ENCODE results near the gene PLOD2. TPM values are rescaled to one million over a fixed set of nuclear protein-coding genes. Genes with fewer than 3 reads are reported as not detected.
A peak's percentile ranks its signal among the peaks of the same experiment; 100 is the strongest.

Gene PLOD2
- polyA plus RNA-seq, 1 donor from 2014 or later: not detected

DNA sequence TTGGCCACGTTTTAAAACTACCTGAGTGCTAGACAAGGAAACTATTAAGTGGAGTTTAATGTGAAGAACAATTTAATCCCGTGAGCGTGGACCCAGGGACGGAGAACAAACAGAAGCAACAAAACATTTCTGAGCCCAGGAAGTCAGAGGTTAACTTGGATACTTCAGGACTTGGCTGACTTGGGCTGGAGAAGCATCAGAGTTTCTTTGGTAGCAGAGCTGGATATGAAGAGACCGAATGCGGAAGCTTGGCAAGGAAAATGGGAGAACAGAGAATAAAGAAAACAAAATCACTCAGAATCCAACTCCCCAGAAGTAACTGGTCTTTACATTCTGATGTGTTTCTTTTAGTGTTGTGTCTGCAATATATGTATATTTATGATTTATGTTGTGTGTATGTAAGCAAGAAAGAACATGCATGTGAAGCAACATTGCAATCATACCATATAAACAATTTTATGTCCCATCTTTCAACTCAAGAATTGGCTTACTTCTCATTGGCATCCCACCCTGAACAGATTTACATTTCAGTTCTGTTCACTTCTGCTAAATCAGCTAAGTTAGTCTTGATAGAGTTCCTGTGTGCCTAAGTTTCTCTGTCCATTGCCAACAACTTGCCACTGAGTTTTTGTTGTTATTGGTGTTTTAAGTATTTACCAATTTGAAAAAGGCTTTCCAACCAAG, 17.2 kb upstream of the PLOD2 start:
- no peaks in the 10 kb centered on the region for H3K4me1 Mint-ChIP-seq
- no peak overlapping the region for H3K4me3 Mint-ChIP-seq
- H3K27me3 Mint-ChIP-seq: peaks cover 2% of the 10 kb centered on the region
- peaks cover 0 to 3% (median 0%) of the 10 kb centered on the region in 3 donors for H3K9me3 Mint-ChIP-seq
- no peak overlapping the region for H3K27ac Mint-ChIP-seq
- H3K36me3 Mint-ChIP-seq: peaks cover under 1% of the 10 kb centered on the region

DNA sequence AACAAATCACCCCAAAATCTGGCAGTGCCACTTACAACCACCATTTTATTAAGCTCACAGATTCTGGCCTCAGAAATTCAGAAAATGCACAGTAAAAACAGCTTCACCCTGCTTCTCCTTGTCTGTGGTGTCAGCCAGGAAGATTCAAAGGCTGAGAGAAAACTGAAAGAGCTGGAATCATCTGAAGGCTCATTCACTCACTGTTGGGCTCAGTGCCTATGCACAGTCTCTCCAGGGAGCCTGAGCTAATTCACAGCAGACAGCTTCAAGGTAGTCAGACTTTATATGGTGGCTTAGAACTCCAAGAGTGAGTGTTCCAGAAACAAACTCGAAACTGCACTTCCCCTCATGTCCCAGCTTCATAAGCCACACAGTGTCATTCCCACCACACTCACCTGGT, 16.5 kb upstream of the PLOD2 start:
- Mint-ChIP-seq H3K27ac (no peak overlapping the region), H3K4me1 (peaks cover 0 to 2% (median 0%) of the 10 kb centered on the region in 3 donors)

DNA sequence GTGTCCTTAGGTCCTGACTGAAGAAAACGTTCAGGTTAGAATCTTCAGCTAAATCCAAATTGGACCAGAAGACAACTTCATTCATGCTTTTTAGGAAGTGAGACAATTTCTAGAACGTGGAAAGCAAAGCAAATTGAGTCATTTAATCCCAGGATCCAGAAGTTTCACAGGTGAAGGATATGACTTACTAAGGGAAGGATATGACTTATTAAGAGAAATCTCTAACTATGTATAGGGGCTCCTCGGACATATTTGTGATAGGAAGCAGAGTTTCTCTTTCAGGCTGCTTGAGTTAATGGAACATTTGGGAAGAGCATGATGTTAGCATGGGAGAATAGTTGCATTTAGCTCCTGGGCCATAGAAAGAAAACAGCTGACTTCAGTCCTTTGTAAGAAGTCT, 16.1 kb upstream of the PLOD2 start:
- Mint-ChIP-seq H3K27me3 (peaks cover 3% of the 10 kb centered on the region), H3K27ac (no peak overlapping the region), H3K9me3 (peaks cover 0 to 3% (median 0%) of the 10 kb centered on the region in 3 donors)

More for the DNA sequence above, 16.5 kb upstream of the PLOD2 start:
- peaks cover 3% of the 10 kb centered on the region for H3K27me3 Mint-ChIP-seq
- H3K4me3 Mint-ChIP-seq: no peak overlapping the region
- peaks cover 0 to 3% (median 0%) of the 10 kb centered on the region in 3 donors for H3K9me3 Mint-ChIP-seq
- H3K36me3 Mint-ChIP-seq: peaks cover 4% of the 10 kb centered on the region

GRCh38 chr3:146172586-146172985, 11.6 kb upstream of the PLOD2 start:
- Mint-ChIP-seq H3K9me3 (peaks cover 0 to 3% (median 0%) of the 10 kb centered on the region in 3 donors), H3K4me3 (no peak overlapping the region), H3K36me3 (peaks cover 4% of the 10 kb centered on the region), H3K27ac (no peak overlapping the region), H3K4me1 (peaks cover 0 to 4% (median 0%) of the 10 kb centered on the region in 3 donors), H3K27me3 (peaks cover 2% of the 10 kb centered on the region)

More for the DNA sequence above, 16.1 kb upstream of the PLOD2 start:
- Mint-ChIP-seq H3K36me3 (peaks cover 4% of the 10 kb centered on the region), H3K4me1 (peaks cover 0 to 2% (median 0%) of the 10 kb centered on the region in 3 donors), H3K4me3 (no peak overlapping the region)

DNA sequence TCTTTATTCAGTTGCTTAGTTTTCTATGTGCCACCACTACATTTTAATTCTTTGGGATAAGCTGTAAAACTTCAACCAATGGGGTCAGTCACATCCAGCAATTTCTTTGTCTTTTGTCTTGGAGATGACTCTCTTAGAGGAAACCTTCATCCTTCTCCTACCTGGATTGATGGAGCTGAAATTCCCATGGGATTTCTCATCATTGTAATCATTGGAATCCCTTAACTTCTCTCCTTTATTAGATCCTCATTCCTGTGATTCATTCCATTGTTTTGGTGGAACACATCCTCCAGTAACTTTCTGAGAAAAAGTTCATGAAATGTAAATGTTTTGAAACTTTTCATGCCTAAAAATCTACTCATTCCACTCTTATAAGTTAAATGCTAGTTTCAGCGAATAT, 9.6 kb upstream of the PLOD2 start:
- Mint-ChIP-seq H3K27me3 (peaks cover 2% of the 10 kb centered on the region), H3K27ac (no peak overlapping the region), H3K4me1 (peaks cover 0 to 4% (median 0%) of the 10 kb centered on the region in 3 donors), H3K4me3 (no peak overlapping the region), H3K9me3 (peaks cover 0 to 3% (median 0%) of the 10 kb centered on the region in 3 donors), H3K36me3 (peaks cover 4% of the 10 kb centered on the region)

DNA sequence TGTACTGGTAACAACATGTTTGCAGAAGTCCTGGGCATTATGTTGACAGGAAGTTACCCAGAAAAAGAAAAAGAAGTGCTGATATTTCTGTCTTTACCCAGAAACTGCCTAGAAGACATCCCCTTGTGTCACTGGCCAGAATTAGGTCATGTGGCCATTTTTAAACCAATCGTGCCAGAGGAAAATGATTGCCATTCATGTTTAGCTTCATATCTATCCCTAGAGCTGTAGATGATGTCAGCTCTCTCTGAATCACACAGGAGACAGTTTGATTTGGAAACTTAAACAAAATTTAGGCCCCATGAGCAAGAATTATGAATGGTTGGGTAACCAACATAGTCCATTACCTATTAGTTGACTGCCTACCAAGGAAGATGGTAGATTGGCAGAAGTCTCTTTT, 8.9 kb upstream of the PLOD2 start:
- no peak overlapping the region for H3K27ac Mint-ChIP-seq
- H3K4me1 Mint-ChIP-seq: peaks cover 0 to 4% (median 0%) of the 10 kb centered on the region in 3 donors
- peaks cover 2% of the 10 kb centered on the region for H3K27me3 Mint-ChIP-seq
- peaks cover 4% of the 10 kb centered on the region for H3K36me3 Mint-ChIP-seq
- H3K9me3 Mint-ChIP-seq: peaks cover 0 to 3% (median 0%) of the 10 kb centered on the region in 3 donors
- no peak overlapping the region for H3K4me3 Mint-ChIP-seq

- Mint-ChIP-seq H3K9me3 (peaks cover 0 to 3% (median 2%) of the 10 kb centered on the region in 3 donors), H3K4me3 (no peak overlapping the region), H3K4me1 (peaks cover 0 to 3% (median 0%) of the 10 kb centered on the region in 3 donors), H3K27ac (no peak overlapping the region), H3K27me3 (peaks cover 15% of the 10 kb centered on the region), H3K36me3 (peaks cover 2% of the 10 kb centered on the region)
Measured at GRCh38 chr3:146166826-146167225, 5.8 kb upstream of the PLOD2 start.

DNA sequence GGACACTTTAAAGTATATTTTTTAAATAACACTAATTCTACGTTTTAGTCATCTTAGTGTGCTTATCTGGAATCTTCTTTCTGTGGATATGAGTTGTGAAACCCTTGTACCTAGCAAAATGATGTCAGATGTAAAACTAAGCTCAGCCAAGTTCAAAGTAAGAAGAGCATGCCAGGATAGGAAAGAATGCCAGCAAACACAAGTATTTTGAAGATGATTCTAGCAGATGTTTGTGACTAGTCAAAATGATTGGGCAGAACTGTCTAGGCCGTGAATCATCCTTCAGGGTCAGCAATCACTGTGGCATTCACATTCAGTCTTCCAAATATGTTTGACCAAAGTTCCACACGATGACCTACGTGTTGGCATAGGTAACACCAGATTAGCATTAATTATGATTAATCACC, 5.4 kb upstream of the PLOD2 start:
- Mint-ChIP-seq H3K4me1 (peaks cover 0 to 3% (median 2%) of the 10 kb centered on the region in 3 donors), H3K27me3 (peaks cover 20% of the 10 kb centered on the region), H3K27ac (no peak overlapping the region), H3K36me3 (peaks cover 2% of the 10 kb centered on the region), H3K9me3 (peaks cover 0 to 3% (median 2%) of the 10 kb centered on the region in 3 donors), H3K4me3 (no peak overlapping the region)

- Mint-ChIP-seq H3K27ac (no peak overlapping the region), H3K27me3 (peaks cover 22% of the 10 kb centered on the region), H3K9me3 (peaks cover 0 to 3% (median 2%) of the 10 kb centered on the region in 3 donors), H3K4me1 (peaks cover 0 to 2% (median under 1%) of the 10 kb centered on the region in 3 donors), H3K4me3 (no peak overlapping the region), H3K36me3 (peaks cover 2% of the 10 kb centered on the region)
Measured at GRCh38 chr3:146165877-146166276, 4.9 kb upstream of the PLOD2 start.

- no peak overlapping the region for H3K27ac Mint-ChIP-seq
- H3K27me3 Mint-ChIP-seq: peaks cover 26% of the 10 kb centered on the region
- H3K9me3 Mint-ChIP-seq: peaks cover 0 to 3% (median 2%) of the 10 kb centered on the region in 3 donors
- H3K4me3 Mint-ChIP-seq: no peak overlapping the region
- peaks cover 2% of the 10 kb centered on the region for H3K36me3 Mint-ChIP-seq
- peaks cover 2 to 4% (median 2%) of the 10 kb centered on the region in 3 donors for H3K4me1 Mint-ChIP-seq
Measured at GRCh38 chr3:146164971-146165769, 4.2 kb upstream of the PLOD2 start.

GRCh38 chr3:146164506-146164905, 3.5 kb upstream of the PLOD2 start:
- H3K9me3 Mint-ChIP-seq: peaks cover 0 to 2% (median 0%) of the 10 kb centered on the region in 3 donors
- H3K36me3 Mint-ChIP-seq: peaks cover 2% of the 10 kb centered on the region
- H3K27me3 Mint-ChIP-seq: peaks cover 31% of the 10 kb centered on the region
- H3K4me3 Mint-ChIP-seq: no peak overlapping the region
- peaks cover 5 to 8% (median 7%) of the 10 kb centered on the region in 3 donors for H3K4me1 Mint-ChIP-seq
- no peak overlapping the region for H3K27ac Mint-ChIP-seq

- Mint-ChIP-seq H3K9me3 (peaks cover 0 to 2% (median 0%) of the 10 kb centered on the region in 3 donors), H3K27me3 (peaks cover 31% of the 10 kb centered on the region), H3K4me3 (no peak overlapping the region), H3K4me1 (peaks cover 5 to 8% (median 7%) of the 10 kb centered on the region in 3 donors), H3K27ac (no peak overlapping the region), H3K36me3 (peaks cover 2% of the 10 kb centered on the region)
Measured at GRCh38 chr3:146164071-146164470, 3.1 kb upstream of the PLOD2 start.

GRCh38 chr3:146163584-146163983, 2.6 kb upstream of the PLOD2 start:
- Mint-ChIP-seq H3K27ac (peak overlapping the region in 1 of 3 donors; percentile 2), H3K4me3 (peak overlapping the region in 1 of 4 donors; percentile 10), H3K4me1 (peaks cover 5 to 8% (median 7%) of the 10 kb centered on the region in 3 donors), H3K9me3 (peaks cover 0 to 2% (median 0%) of the 10 kb centered on the region in 3 donors), H3K27me3 (peaks cover 34% of the 10 kb centered on the region), H3K36me3 (peaks cover 2% of the 10 kb centered on the region)

DNA sequence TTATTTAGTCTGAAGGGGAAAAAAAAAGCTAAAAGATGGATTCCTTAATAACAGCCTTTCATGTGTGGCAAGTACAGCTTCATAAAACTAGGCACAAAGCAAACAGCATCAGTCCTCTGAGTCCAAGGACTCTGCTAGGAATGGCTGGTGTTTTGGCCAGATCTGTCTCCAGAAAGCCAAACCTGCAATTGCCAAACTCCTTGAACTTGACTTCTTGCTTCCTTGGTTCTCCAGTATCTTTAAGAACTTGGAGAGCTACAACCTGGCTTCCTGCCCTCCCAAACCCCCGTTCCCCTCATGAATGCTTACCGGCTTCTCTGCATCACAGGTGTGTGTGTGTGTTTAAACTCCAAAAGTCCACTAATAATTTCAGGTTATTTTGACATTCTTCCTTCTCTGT, 1.6 kb upstream of the PLOD2 start:
- H3K9me3 Mint-ChIP-seq: peaks cover 0 to 2% (median 0%) of the 10 kb centered on the region in 3 donors
- peaks cover 34% of the 10 kb centered on the region for H3K27me3 Mint-ChIP-seq
- H3K4me3 Mint-ChIP-seq: no peak overlapping the region
- H3K36me3 Mint-ChIP-seq: peaks cover 2% of the 10 kb centered on the region
- no peak overlapping the region for H3K27ac Mint-ChIP-seq
- peaks cover 5 to 8% (median 7%) of the 10 kb centered on the region in 3 donors for H3K4me1 Mint-ChIP-seq

DNA sequence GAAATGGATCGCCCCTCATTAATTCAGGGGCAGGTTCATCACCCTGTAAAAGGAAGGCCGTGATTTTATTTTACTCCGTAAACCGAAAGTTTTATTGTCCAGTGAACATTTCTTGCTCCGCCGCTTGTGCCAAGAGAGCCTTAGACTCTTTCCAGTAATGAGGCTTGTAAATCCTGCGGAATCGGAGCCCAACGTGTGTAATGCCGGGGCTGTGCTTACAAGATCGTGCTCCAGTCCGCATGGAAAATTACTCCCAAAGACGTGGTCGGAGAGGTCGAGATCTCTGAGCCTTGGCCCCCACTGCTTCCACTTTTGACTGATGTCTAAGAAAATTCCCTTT, 649 bp upstream of the PLOD2 start:
- H3K27me3 Mint-ChIP-seq: peaks cover 34% of the 10 kb centered on the region
- H3K4me3 Mint-ChIP-seq: peak overlapping the region in 2 of 4 donors; percentile 35 to 41
- peaks cover 2% of the 10 kb centered on the region for H3K36me3 Mint-ChIP-seq
- H3K4me1 Mint-ChIP-seq: peaks cover 5 to 8% (median 7%) of the 10 kb centered on the region in 3 donors
- H3K27ac Mint-ChIP-seq: no peak overlapping the region
- peaks cover 0 to 2% (median 0%) of the 10 kb centered on the region in 3 donors for H3K9me3 Mint-ChIP-seq
